Osteoblast (primary cell): ENCODE measurements around the gene CHSY1. TPM values are rescaled to one million over a fixed set of nuclear protein-coding genes. Genes with fewer than 3 reads are reported as not detected.

ENCODE experiments used
- DNase-seq: peaks from one replicate; pipeline ENCODE4 v3.0.0; 2011; ENCODE audit warnings: low spot score, mixed read lengths; ENCODE audit not compliant: insufficient read length; ENCODE audit errors: missing footprints
- H2AFZ ChIP-seq: 2 replicates; pipeline ENCODE4 v1.6.0; 2011; ENCODE audit warnings: mild to moderate bottlenecking, low read length
- H3K27ac ChIP-seq: 2 replicates; pipeline ENCODE4 v1.5.1; 2011; ENCODE audit warnings: mild to moderate bottlenecking, low read depth, low read length, moderate library complexity
- H3K27me3 ChIP-seq: 2 replicates; pipeline ENCODE4 v1.6.0; 2012; ENCODE audit warnings: mild to moderate bottlenecking, control low read depth, inconsistent platforms, low read length, moderate library complexity; ENCODE audit not compliant: insufficient read depth
- H3K36me3 ChIP-seq: 2 replicates; pipeline ENCODE4 v1.5.1; 2011; ENCODE audit warnings: mild to moderate bottlenecking, low read length, control low read depth, moderate library complexity; ENCODE audit not compliant: insufficient read depth
- H3K4me1 ChIP-seq: 2 replicates; pipeline ENCODE4 v1.5.1; 2011; ENCODE audit warnings: mild to moderate bottlenecking, low read length, control low read depth, moderate library complexity; ENCODE audit not compliant: insufficient read depth
- H3K4me2 ChIP-seq: 2 replicates; pipeline ENCODE4 v1.6.0; 2011; ENCODE audit warnings: mild to moderate bottlenecking, low read length; ENCODE audit not compliant: insufficient read depth
- H3K4me3 ChIP-seq: fragments of 200-600 bp; sonication (generic); 3 replicates; pipeline ENCODE4 v1.5.1; 2012; ENCODE audit warnings: mild to moderate bottlenecking, low read length, inconsistent platforms; ENCODE audit not compliant: insufficient read depth
- H3K79me2 ChIP-seq: 2 replicates; pipeline ENCODE4 v1.6.0; 2012; ENCODE audit warnings: mild to moderate bottlenecking, low read length, control low read depth, inconsistent platforms; ENCODE audit not compliant: insufficient read depth
- H3K9me3 ChIP-seq: 2 replicates; pipeline ENCODE4 v1.5.1; 2011; ENCODE audit warnings: low read depth, low read length, control low read depth
- H4K20me1 ChIP-seq: 2 replicates; pipeline ENCODE4 v1.6.0; 2012; ENCODE audit warnings: mild to moderate bottlenecking, low read length, control low read depth; ENCODE audit not compliant: insufficient read depth
- total RNA-seq: library from RNA; depleted of rRNA; stranded (reverse); fragments of >200 nt; gene quantifications from 2 replicates; pipeline ENCODE4 v1.2.3, GENCODE V29; 2012
- TF ChIP-seq, protein P1 (sequence below): IDR thresholded peaks from 2 replicates; pipeline ENCODE4 v1.5.1; 2011; ENCODE audit warnings: mild to moderate bottlenecking, low read depth, low read length, moderate library complexity; ENCODE audit errors: extremely low read depth

CHSY1 gene
- total RNA-seq, 1 donor, result 39.1 TPM

DNA sequence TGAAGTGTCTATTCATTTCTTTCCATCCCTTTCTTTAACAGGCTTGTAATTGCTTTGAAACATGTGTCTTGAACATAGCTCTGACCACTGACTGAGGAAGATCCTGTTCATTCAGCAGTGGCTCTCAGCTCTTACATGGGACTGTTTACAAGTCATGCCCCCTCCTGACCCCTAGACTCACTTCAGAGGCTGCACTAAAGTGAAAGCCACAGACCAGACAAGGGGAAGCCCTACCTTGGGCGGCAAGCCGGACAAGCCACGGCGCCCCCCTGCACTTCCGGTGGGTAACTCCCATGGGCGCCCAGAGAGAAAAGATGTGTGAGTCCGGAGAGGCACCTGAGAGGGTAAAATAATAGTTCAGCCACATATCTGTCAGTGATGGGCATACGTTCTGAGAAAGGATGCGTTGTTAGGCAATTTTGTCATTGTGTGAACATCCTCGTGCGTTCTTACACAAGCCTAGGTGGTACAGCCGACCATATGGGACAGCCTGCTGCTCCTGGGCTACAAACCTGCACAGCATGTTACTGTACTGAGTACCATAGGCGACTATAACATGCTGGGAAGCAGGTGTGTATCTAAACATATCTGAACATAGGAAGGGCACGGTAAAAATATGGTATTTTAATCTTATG, 116.2 kb downstream of the CHSY1 start:
- H2AFZ ChIP-seq, result no peak overlapping the region
- DNase-seq, result no peak
- no peaks in the 10 kb centered on the region for H3K79me2 ChIP-seq
- H4K20me1 ChIP-seq, result no peaks in the 10 kb centered on the region
- H3K27ac ChIP-seq, result no peak overlapping the region
- no peaks in the 10 kb centered on the region for H3K27me3 ChIP-seq
- H3K4me2 ChIP-seq, result no peak overlapping the region
- H3K36me3 ChIP-seq, result no peaks in the 10 kb centered on the region
- H3K9me3 ChIP-seq, result no peaks in the 10 kb centered on the region
- no peak overlapping the region for H3K4me3 ChIP-seq
- H3K4me1 ChIP-seq, result peaks cover 9% of the 10 kb centered on the region
- TF ChIP-seq, protein P1, sequence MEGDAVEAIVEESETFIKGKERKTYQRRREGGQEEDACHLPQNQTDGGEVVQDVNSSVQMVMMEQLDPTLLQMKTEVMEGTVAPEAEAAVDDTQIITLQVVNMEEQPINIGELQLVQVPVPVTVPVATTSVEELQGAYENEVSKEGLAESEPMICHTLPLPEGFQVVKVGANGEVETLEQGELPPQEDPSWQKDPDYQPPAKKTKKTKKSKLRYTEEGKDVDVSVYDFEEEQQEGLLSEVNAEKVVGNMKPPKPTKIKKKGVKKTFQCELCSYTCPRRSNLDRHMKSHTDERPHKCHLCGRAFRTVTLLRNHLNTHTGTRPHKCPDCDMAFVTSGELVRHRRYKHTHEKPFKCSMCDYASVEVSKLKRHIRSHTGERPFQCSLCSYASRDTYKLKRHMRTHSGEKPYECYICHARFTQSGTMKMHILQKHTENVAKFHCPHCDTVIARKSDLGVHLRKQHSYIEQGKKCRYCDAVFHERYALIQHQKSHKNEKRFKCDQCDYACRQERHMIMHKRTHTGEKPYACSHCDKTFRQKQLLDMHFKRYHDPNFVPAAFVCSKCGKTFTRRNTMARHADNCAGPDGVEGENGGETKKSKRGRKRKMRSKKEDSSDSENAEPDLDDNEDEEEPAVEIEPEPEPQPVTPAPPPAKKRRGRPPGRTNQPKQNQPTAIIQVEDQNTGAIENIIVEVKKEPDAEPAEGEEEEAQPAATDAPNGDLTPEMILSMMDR, result no peak

DNA sequence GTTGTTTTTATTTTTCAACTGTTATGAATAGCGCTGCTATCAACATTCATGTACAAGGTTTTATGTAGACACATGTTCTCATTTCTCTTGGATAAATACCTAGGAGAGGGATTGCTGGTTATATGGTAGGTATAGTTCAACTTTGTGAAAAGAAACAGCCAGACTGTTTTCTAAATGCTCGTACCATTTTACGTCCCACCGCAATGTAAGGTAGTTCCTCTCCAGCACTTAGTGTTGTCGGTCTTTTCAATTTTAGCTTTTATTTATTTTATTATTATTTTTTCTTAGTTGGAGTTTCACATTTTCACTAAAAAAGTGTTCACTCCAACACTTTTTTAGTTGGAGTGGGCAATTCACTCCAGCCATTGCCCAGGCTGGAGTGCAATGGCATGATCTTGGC, 117.1 kb downstream of the CHSY1 start:
- Histone ChIP-seq H3K4me2 (no peak overlapping the region), H3K4me3 (no peak overlapping the region), H3K9me3 (no peaks in the 10 kb centered on the region), H2AFZ (no peak overlapping the region), H3K27me3 (no peaks in the 10 kb centered on the region), H4K20me1 (no peaks in the 10 kb centered on the region), H3K4me1 (peaks cover 9% of the 10 kb centered on the region), H3K27ac (no peak overlapping the region), H3K36me3 (no peaks in the 10 kb centered on the region), H3K79me2 (no peaks in the 10 kb centered on the region)
- TF ChIP-seq, protein P1, result no peak
- DNase-seq, result peak; percentile 5

DNA sequence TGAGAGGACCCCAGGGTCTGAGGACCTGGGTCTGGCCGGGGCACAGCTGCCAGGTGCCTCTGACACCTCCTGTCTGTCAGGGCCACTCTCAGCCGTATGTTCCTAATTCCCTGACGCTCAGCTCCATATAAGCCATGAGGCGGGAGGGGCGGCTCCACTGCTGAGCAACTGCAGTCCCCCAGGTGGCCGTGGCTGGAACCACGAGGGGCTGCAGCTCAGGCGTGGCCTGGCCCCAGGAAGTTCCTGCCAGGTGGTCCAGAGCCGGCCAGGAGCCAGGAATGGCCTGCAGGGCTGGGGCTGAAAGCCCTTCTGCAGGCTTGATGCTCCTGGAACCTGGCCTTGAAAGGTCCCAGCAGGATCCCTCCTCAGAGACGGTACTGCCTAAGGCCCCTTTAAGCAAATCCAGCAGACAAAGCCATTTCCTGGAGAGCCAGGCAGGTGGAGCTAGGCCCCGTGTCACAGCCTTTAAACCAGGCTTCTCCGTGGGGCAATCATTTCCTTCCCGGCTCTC, 118.0 kb downstream of the CHSY1 start:
- TF ChIP-seq, protein P1, result no peak

DNA sequence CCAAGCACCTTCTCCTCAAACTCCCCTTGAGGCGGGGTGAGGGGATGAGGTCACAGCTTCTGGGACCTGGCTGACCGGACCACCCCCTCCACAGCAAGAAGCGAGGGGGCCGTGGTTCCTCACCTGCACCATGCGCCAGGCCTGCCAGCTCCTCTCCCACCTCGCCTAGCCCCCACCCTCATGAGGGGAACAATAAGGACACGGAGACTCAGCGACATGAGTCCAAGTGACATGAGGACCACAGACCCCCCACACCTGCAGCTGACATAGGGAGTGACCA, 118.7 kb downstream of the CHSY1 start:
- TF ChIP-seq, protein P1, result no peak
- H3K4me1 ChIP-seq, result peaks cover 6% of the 10 kb centered on the region
- H3K9me3 ChIP-seq, result peaks cover 3% of the 10 kb centered on the region
- no peaks in the 10 kb centered on the region for H3K36me3 ChIP-seq
- DNase-seq, result no peak
- H3K27me3 ChIP-seq, result no peaks in the 10 kb centered on the region
- H3K4me3 ChIP-seq, result no peak overlapping the region
- no peak overlapping the region for H3K4me2 ChIP-seq
- no peak overlapping the region for H2AFZ ChIP-seq
- H3K27ac ChIP-seq, result no peak overlapping the region
- H3K79me2 ChIP-seq, result no peaks in the 10 kb centered on the region
- H4K20me1 ChIP-seq, result no peaks in the 10 kb centered on the region

More for the DNA sequence above, 118.0 kb downstream of the CHSY1 start:
- H3K4me2 ChIP-seq, result no peak overlapping the region
- H3K36me3 ChIP-seq, result no peaks in the 10 kb centered on the region
- H3K4me1 ChIP-seq, result peaks cover 2% of the 10 kb centered on the region
- H3K79me2 ChIP-seq, result no peaks in the 10 kb centered on the region
- no peaks in the 10 kb centered on the region for H3K27me3 ChIP-seq
- H3K27ac ChIP-seq, result no peak overlapping the region
- H4K20me1 ChIP-seq, result no peaks in the 10 kb centered on the region
- H3K4me3 ChIP-seq, result no peak overlapping the region
- peak; percentile 51 for DNase-seq
- peaks cover 2% of the 10 kb centered on the region for H3K9me3 ChIP-seq
- no peak overlapping the region for H2AFZ ChIP-seq
